Skeletal muscle satellite cell (primary cell): Measurements from ENCODE around the gene EXD2.
A peak's percentile ranks its signal among the peaks of the same experiment; 100 is the strongest.

ENCODE experiments used
- H3K27me3 ChIP-seq: 2 replicates; pipeline ENCODE4 v1.7.0; 2013; ENCODE audit warnings: low read length; ENCODE audit not compliant: control insufficient read depth, insufficient read depth
- H3K36me3 ChIP-seq: 2 replicates; pipeline ENCODE4 v1.7.0; 2013; ENCODE audit warnings: mild to moderate bottlenecking, control low read depth, low read length; ENCODE audit not compliant: insufficient read depth
- H3K4me1 ChIP-seq: 2 replicates; pipeline ENCODE4 v1.7.0; 2013; ENCODE audit warnings: low read length; ENCODE audit not compliant: control insufficient read depth, insufficient read depth
- H3K4me2 ChIP-seq: 2 replicates; pipeline ENCODE4 v1.7.0; 2013; ENCODE audit warnings: mild to moderate bottlenecking, low read length
- H3K4me3 ChIP-seq: 2 replicates; pipeline ENCODE4 v1.7.0; 2013; ENCODE audit warnings: low read length
- H3K9ac ChIP-seq: 2 replicates; pipeline ENCODE4 v1.7.0; 2013; ENCODE audit warnings: mild to moderate bottlenecking, low read depth, low read length, moderate library complexity
- H3K9me3 ChIP-seq: replicated peaks from 2 replicates; pipeline ENCODE4 v1.7.0; 2013; ENCODE audit warnings: mild to moderate bottlenecking, control low read depth, low read length

EXD2 gene

GRCh38 chr14:69259168-69259526, 67.8 kb downstream of the EXD2 start:
- Histone ChIP-seq H3K9ac (no peak overlapping the region), H3K9me3 (no peaks in the 10 kb centered on the region), H3K36me3 (no peaks in the 10 kb centered on the region), H3K4me3 (peak overlapping the region; percentile 68), H3K27me3 (peaks cover 33% of the 10 kb centered on the region), H3K4me2 (peak overlapping the region; percentile 91), H3K4me1 (peaks cover 39% of the 10 kb centered on the region)

- H3K9me3 ChIP-seq, result no peaks in the 10 kb centered on the region
- H3K4me1 ChIP-seq, result peaks cover 41% of the 10 kb centered on the region
- peaks cover 33% of the 10 kb centered on the region for H3K27me3 ChIP-seq
- peak within 1 kb of the TSS; percentile 35 for H3K9ac ChIP-seq
- H3K4me2 ChIP-seq, result peak within 1 kb of the TSS; percentile 91
- no peaks in the 10 kb centered on the region for H3K36me3 ChIP-seq
- peak within 1 kb of the TSS; percentile 68 for H3K4me3 ChIP-seq
Observed at GRCh38 chr14:69259527-69260189, 68.4 kb downstream of the EXD2 start, which contains the start of gene GALNT16. Gene GALNT16 (plus strand): TSS chr14:69260158. CDS start chr14:69260291, 133 bp downstream.

GRCh38 chr14:69260190-69260860, 69.0 kb downstream of the EXD2 start:
- Histone ChIP-seq H3K4me3 (peak overlapping the region; percentile 68), H3K4me2 (peak overlapping the region; percentile 91), H3K36me3 (no peaks in the 10 kb centered on the region), H3K9ac (peak overlapping the region; percentile 35), H3K4me1 (peaks cover 41% of the 10 kb centered on the region), H3K9me3 (no peaks in the 10 kb centered on the region), H3K27me3 (peaks cover 31% of the 10 kb centered on the region)

- H3K4me2 ChIP-seq, result peak overlapping the region; percentile 91
- no peak overlapping the region for H3K9ac ChIP-seq
- no peaks in the 10 kb centered on the region for H3K36me3 ChIP-seq
- no peaks in the 10 kb centered on the region for H3K9me3 ChIP-seq
- peaks cover 27% of the 10 kb centered on the region for H3K27me3 ChIP-seq
- peak overlapping the region; percentile 68 for H3K4me3 ChIP-seq
- peaks cover 41% of the 10 kb centered on the region for H3K4me1 ChIP-seq
Observed at GRCh38 chr14:69260861-69261564, 69.7 kb downstream of the EXD2 start.

- H3K9me3 ChIP-seq, result no peaks in the 10 kb centered on the region
Observed at GRCh38 chr14:69261761-69262331, 70.5 kb downstream of the EXD2 start.

GRCh38 chr14:69262516-69262915, 71.2 kb downstream of the EXD2 start:
- Histone ChIP-seq H3K4me3 (no peak overlapping the region), H3K9me3 (no peaks in the 10 kb centered on the region), H3K27me3 (peaks cover 20% of the 10 kb centered on the region), H3K9ac (no peak overlapping the region), H3K4me1 (peaks cover 43% of the 10 kb centered on the region), H3K36me3 (no peaks in the 10 kb centered on the region), H3K4me2 (no peak overlapping the region)

More at GRCh38 chr14:69261761-69262331, 70.5 kb downstream of the EXD2 start:
- Histone ChIP-seq H3K9ac (no peak overlapping the region), H3K4me3 (no peak overlapping the region), H3K27me3 (peaks cover 24% of the 10 kb centered on the region), H3K36me3 (no peaks in the 10 kb centered on the region), H3K4me2 (no peak overlapping the region), H3K4me1 (peaks cover 41% of the 10 kb centered on the region)

- Histone ChIP-seq H3K9me3 (no peaks in the 10 kb centered on the region), H3K4me1 (peaks cover 52% of the 10 kb centered on the region), H3K4me2 (peak overlapping the region; percentile 78), H3K9ac (peak overlapping the region; percentile 15), H3K4me3 (no peak overlapping the region), H3K27me3 (peaks cover 14% of the 10 kb centered on the region), H3K36me3 (no peaks in the 10 kb centered on the region)
Observed at GRCh38 chr14:69263364-69263763, 72.1 kb downstream of the EXD2 start.

- peaks cover 10% of the 10 kb centered on the region for H3K27me3 ChIP-seq
- peak overlapping the region; percentile 78 for H3K4me2 ChIP-seq
- no peaks in the 10 kb centered on the region for H3K36me3 ChIP-seq
- H3K9me3 ChIP-seq, result no peaks in the 10 kb centered on the region
- no peak overlapping the region for H3K4me3 ChIP-seq
- H3K9ac ChIP-seq, result peak overlapping the region; percentile 15
- peaks cover 56% of the 10 kb centered on the region for H3K4me1 ChIP-seq
Observed at GRCh38 chr14:69263771-69264170, 72.5 kb downstream of the EXD2 start.

- Histone ChIP-seq H3K36me3 (no peaks in the 10 kb centered on the region), H3K9ac (no peak overlapping the region), H3K4me3 (no peak overlapping the region), H3K9me3 (no peaks in the 10 kb centered on the region), H3K27me3 (peaks cover 2% of the 10 kb centered on the region), H3K4me2 (no peak overlapping the region), H3K4me1 (peaks cover 50% of the 10 kb centered on the region)
Observed at GRCh38 chr14:69266572-69267345, 75.5 kb downstream of the EXD2 start.

GRCh38 chr14:69267492-69267891, 76.2 kb downstream of the EXD2 start:
- H3K36me3 ChIP-seq, result no peaks in the 10 kb centered on the region
- no peak overlapping the region for H3K9ac ChIP-seq
- H3K4me1 ChIP-seq, result peaks cover 43% of the 10 kb centered on the region
- H3K9me3 ChIP-seq, result no peaks in the 10 kb centered on the region
- no peak overlapping the region for H3K4me2 ChIP-seq
- no peaks in the 10 kb centered on the region for H3K27me3 ChIP-seq
- H3K4me3 ChIP-seq, result no peak overlapping the region

GRCh38 chr14:69268223-69268622, 76.9 kb downstream of the EXD2 start:
- no peaks in the 10 kb centered on the region for H3K9me3 ChIP-seq
- H3K27me3 ChIP-seq, result no peaks in the 10 kb centered on the region
- H3K4me2 ChIP-seq, result peak overlapping the region; percentile 4
- H3K9ac ChIP-seq, result peak overlapping the region; percentile 53
- no peaks in the 10 kb centered on the region for H3K36me3 ChIP-seq
- peaks cover 35% of the 10 kb centered on the region for H3K4me1 ChIP-seq
- no peak overlapping the region for H3K4me3 ChIP-seq
